Progenitor cell of endocrine pancreas (in vitro differentiated cells): ENCODE results near the gene CRB2. TPM values are rescaled to one million over a fixed set of nuclear protein-coding genes. Genes with fewer than 3 reads are reported as not detected.
A peak's percentile ranks its signal among the peaks of the same experiment; 100 is the strongest.

Experiments
- DNase-seq: peaks from one replicate; pipeline ENCODE4 v3.0.0; 2021; ENCODE audit warnings: low spot score; ENCODE audit not compliant: unreplicated experiment
- H3K27ac Mint-ChIP-seq: 2 replicates; pipeline ENCODE4 v1.8.0; 2021; ENCODE audit warnings: mild to moderate bottlenecking, moderate library complexity, mixed read lengths
- H3K27me3 Mint-ChIP-seq: 2 replicates; pipeline ENCODE4 v1.8.0; 2021; ENCODE audit warnings: mixed read lengths
- H3K36me3 Mint-ChIP-seq: 2 replicates; pipeline ENCODE4 v1.8.0; 2022; ENCODE audit warnings: mixed read lengths; ENCODE audit not compliant: insufficient read depth
- H3K4me1 Mint-ChIP-seq: 2 replicates; pipeline ENCODE4 v1.8.0; 2021; ENCODE audit warnings: low read depth, mixed read lengths
- H3K4me3 Mint-ChIP-seq: 2 replicates; pipeline ENCODE4 v1.8.0; 2021; ENCODE audit warnings: low read depth, mild to moderate bottlenecking, moderate library complexity, mixed read lengths
- H3K9me3 Mint-ChIP-seq: 2 replicates; pipeline ENCODE4 v1.8.0; 2021; ENCODE audit warnings: low read depth, mixed read lengths
- total RNA-seq: library from RNA; stranded (reverse); gene quantifications from 2 replicates; pipeline ENCODE4 v1.2.1, GENCODE V29; 2021
- TF ChIP-seq, protein P1 (sequence below): fragments of 200-600 bp; sonication (generic); IDR thresholded peaks from one replicate; pipeline ENCODE4 v1.5.0; 2021; ENCODE audit warnings: antibody characterized with exemption, mild to moderate bottlenecking; ENCODE audit not compliant: unreplicated experiment

The CRB2 gene
- total RNA-seq, 1 donor from 2014 or later, result 8.4 TPM

- peaks cover 8% of the 10 kb centered on the region for H3K4me1 Mint-ChIP-seq
- H3K9me3 Mint-ChIP-seq, result no peaks in the 10 kb centered on the region
- TF ChIP-seq, protein P1, sequence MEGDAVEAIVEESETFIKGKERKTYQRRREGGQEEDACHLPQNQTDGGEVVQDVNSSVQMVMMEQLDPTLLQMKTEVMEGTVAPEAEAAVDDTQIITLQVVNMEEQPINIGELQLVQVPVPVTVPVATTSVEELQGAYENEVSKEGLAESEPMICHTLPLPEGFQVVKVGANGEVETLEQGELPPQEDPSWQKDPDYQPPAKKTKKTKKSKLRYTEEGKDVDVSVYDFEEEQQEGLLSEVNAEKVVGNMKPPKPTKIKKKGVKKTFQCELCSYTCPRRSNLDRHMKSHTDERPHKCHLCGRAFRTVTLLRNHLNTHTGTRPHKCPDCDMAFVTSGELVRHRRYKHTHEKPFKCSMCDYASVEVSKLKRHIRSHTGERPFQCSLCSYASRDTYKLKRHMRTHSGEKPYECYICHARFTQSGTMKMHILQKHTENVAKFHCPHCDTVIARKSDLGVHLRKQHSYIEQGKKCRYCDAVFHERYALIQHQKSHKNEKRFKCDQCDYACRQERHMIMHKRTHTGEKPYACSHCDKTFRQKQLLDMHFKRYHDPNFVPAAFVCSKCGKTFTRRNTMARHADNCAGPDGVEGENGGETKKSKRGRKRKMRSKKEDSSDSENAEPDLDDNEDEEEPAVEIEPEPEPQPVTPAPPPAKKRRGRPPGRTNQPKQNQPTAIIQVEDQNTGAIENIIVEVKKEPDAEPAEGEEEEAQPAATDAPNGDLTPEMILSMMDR, result no peak
- DNase-seq, result no peak
- no peaks in the 10 kb centered on the region for H3K36me3 Mint-ChIP-seq
- H3K4me3 Mint-ChIP-seq, result no peak overlapping the region
- no peak overlapping the region for H3K27ac Mint-ChIP-seq
- peaks cover 26% of the 10 kb centered on the region for H3K27me3 Mint-ChIP-seq
Observed at GRCh38 chr9:123407217-123407851, 51.3 kb downstream of the CRB2 start.

DNA sequence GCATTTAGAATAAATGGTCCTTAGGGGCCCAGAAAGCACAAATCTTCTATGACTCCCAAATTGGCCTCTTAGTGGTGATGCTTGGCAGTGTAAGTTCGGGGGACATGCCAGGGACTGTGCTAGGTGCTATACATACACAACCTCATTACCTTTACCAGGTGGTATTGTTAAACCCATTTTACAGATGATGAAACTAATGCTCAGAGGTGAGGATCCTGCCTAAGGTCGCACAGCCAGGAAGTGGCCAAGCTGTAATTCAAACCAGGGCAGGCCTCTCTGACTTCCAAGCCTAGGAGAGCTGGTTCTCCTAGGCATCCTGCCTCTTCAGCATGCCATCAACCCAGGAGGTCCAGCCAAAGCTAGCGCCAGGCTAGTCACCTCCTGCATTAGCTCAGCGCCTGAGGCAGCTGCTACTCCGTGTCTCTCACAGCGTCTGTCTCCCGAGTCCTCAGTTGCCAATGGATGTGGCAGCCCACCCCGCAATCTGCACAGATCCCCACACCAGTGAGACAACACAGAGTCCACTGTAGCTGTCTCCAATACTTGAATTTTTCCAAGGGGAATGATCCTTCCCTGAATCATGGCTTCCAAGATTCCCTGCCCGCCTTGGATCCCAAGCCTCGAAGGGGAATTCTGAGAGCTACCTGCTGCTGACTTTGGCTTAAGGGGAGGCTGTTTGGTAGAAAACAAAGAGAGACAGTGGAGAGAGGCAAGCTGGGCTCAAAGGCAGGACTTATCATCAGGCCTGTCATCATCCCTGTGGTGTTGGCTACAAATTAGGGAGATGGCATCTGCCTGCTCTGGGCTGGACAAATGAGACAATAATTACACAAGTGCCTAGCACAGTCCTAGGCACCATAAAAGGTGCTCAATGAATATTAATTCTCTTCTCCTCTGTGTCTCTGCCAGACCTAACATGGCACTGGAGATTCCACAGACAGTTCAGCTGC is 52.6 kb downstream of the CRB2 start:
- H3K4me3 Mint-ChIP-seq, result no peak overlapping the region
- peaks cover 8% of the 10 kb centered on the region for H3K4me1 Mint-ChIP-seq
- H3K9me3 Mint-ChIP-seq, result no peaks in the 10 kb centered on the region
- H3K36me3 Mint-ChIP-seq, result no peaks in the 10 kb centered on the region
- H3K27ac Mint-ChIP-seq, result peak overlapping the region; percentile 49
- DNase-seq, result no peak
- H3K27me3 Mint-ChIP-seq, result peaks cover 22% of the 10 kb centered on the region
- TF ChIP-seq, protein P1, result no peak

DNA sequence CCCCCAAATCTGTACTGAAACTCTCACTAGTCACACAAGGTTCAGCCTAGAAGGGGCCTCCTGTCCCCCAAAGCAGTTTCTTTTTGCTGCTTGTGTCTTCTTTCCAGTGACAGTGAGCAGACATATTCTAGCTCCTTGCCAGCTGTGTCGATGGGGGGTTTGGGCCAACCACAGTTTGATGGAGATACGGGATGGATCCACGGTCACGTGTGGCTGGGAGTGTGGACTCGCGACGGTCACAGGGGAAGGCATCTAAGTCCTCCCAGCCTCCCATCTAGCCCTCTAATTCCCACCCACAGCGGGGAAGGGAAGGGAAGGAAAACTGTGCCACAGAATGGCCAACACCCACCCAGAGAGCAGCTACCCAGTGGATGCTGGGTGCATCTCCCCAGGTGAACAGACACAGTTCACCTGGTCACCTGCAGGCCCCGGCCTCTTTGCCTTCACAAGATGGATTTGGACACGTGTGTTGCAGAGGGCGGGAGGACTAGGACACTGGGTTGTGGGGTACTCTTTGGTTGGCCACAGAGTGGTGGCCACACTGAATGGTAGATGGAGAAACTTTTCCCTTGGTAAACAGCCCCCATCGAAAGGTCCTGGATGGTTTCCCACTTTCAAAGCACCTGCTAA is 54.4 kb downstream of the CRB2 start:
- TF ChIP-seq, protein P1, result no peak
- Mint-ChIP-seq H3K27ac (no peak overlapping the region), H3K27me3 (peaks cover 23% of the 10 kb centered on the region), H3K4me3 (no peak overlapping the region), H3K9me3 (no peaks in the 10 kb centered on the region), H3K36me3 (no peaks in the 10 kb centered on the region), H3K4me1 (peaks cover 11% of the 10 kb centered on the region)
- DNase-seq, result no peak

- peaks cover 1% of the 10 kb centered on the region for H3K36me3 Mint-ChIP-seq
- TF ChIP-seq, protein P1, result no peak
Observed at GRCh38 chr9:123411191-123411590, 55.2 kb downstream of the CRB2 start.

DNA sequence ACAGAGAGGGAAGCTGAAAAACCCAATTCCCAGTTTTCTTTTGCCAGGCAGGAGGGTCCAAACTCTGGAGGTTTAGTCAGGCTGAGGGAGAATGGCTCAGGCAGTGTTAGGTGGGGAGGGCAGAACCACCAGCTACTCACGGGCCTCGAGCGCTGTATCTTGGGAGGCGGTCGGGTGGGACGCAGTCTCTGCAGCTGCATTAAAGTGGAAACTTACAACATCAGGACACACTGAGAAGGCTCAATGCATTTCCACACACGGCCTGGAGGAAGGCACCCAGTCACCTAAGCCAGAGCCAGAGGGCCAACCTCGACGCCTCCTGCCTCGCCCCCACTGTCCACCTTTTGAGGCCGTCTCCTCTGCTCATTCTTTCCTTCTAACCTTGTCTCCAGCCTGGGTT is 55.6 kb downstream of the CRB2 start:
- Mint-ChIP-seq H3K27me3 (peaks cover 25% of the 10 kb centered on the region), H3K4me1 (peaks cover 8% of the 10 kb centered on the region), H3K27ac (no peak overlapping the region), H3K4me3 (no peak overlapping the region), H3K9me3 (no peaks in the 10 kb centered on the region), H3K36me3 (peaks cover 5% of the 10 kb centered on the region)
- TF ChIP-seq, protein P1, result no peak
- DNase-seq, result no peak

More at GRCh38 chr9:123411191-123411590, 55.2 kb downstream of the CRB2 start:
- Mint-ChIP-seq H3K9me3 (no peaks in the 10 kb centered on the region), H3K4me3 (no peak overlapping the region), H3K27ac (no peak overlapping the region), H3K27me3 (peaks cover 25% of the 10 kb centered on the region), H3K4me1 (peaks cover 11% of the 10 kb centered on the region)
- no peak for DNase-seq
